GM12891 (cell line): ENCODE measurements around the gene PRDM16.

ENCODE experiments used
- POLR2A ChIP-seq: IDR thresholded peaks from 2 replicates; pipeline ENCODE4 v1.6.1; 2011; ENCODE audit warnings: low read depth, low read length, control low read depth
- POLR2AphosphoS5 ChIP-seq: IDR thresholded peaks from 2 replicates; pipeline ENCODE4 v1.6.1; 2011; ENCODE audit warnings: low read depth, low read length, control low read depth

DNA sequence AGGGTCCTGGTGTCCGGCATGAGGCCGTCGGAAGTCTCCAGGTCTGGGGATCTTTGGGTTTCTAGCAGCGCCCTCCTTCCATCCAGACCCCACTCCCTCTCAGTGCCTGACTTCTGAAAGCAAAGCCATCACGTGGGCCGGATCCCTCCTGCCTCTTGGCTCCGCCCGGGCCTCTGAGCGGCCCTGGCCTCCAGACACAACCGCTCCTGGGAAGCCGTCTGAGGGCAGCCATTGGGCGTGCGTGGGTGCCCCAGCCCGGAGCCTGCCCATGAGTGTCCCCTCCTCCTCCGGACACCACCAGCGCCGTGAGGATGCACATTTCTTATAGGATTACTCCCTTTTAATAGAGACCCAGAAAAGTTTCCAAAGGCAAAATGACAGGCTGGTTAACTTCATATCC, 248.5 kb downstream of the PRDM16 start:
- no peak for TF ChIP-seq POLR2A
- TF ChIP-seq POLR2AphosphoS5: no peak
